HG02623 (cell line): ENCODE results near the gene PNO1.

Experiments used
- ATAC-seq: cut with Tn5 transposase; IDR thresholded peaks from one replicate; pipeline ENCODE4 v1.9.1; 2021; ENCODE audit warnings: moderate library complexity; ENCODE audit not compliant: unreplicated experiment

Gene PNO1

GRCh38 chr2:68193144-68193543 lies 35.5 kb downstream of the PNO1 start:
- no peak for ATAC-seq

- ATAC-seq = no peak
Measured at GRCh38 chr2:68193787-68194372, 36.2 kb downstream of the PNO1 start.

GRCh38 chr2:68195096-68195495 lies 37.4 kb downstream of the PNO1 start:
- ATAC-seq = no peak

GRCh38 chr2:68196120-68196716 lies 38.5 kb downstream of the PNO1 start:
- no peak for ATAC-seq

- no peak for ATAC-seq
Measured at GRCh38 chr2:68200157-68200787, 42.6 kb downstream of the PNO1 start.

GRCh38 chr2:68203587-68203986 lies 45.9 kb downstream of the PNO1 start:
- ATAC-seq = peak; percentile 97

GRCh38 chr2:68206793-68207192 lies 49.1 kb downstream of the PNO1 start:
- ATAC-seq = no peak

- peak; percentile 83 for ATAC-seq
Measured at GRCh38 chr2:68214381-68214780, 56.7 kb downstream of the PNO1 start.

- ATAC-seq = no peak
Measured at GRCh38 chr2:68216454-68217310, 59.0 kb downstream of the PNO1 start.

- no peak for ATAC-seq
Measured at GRCh38 chr2:68217729-68218128, 60.0 kb downstream of the PNO1 start.

GRCh38 chr2:68218343-68218901 lies 60.7 kb downstream of the PNO1 start:
- no peak for ATAC-seq

- no peak for ATAC-seq
Measured at GRCh38 chr2:68222287-68222686, 64.6 kb downstream of the PNO1 start.

- ATAC-seq = no peak
Measured at GRCh38 chr2:68223419-68223818, 65.7 kb downstream of the PNO1 start.

- peak; percentile 91 for ATAC-seq
Measured at GRCh38 chr2:68225119-68225632, 67.5 kb downstream of the PNO1 start.
